Measurements from ENCODE around the gene PSMD1.

PSMD1 gene

GRCh38 chr2:231210782-231211181 is 154.1 kb downstream of the PSMD1 start:
- no peak for DNase-seq (ENCODE audit: low read depth)

- no peak for DNase-seq (ENCODE audit: low read depth)
Observed at GRCh38 chr2:231211486-231211885, 154.8 kb downstream of the PSMD1 start.

DNA sequence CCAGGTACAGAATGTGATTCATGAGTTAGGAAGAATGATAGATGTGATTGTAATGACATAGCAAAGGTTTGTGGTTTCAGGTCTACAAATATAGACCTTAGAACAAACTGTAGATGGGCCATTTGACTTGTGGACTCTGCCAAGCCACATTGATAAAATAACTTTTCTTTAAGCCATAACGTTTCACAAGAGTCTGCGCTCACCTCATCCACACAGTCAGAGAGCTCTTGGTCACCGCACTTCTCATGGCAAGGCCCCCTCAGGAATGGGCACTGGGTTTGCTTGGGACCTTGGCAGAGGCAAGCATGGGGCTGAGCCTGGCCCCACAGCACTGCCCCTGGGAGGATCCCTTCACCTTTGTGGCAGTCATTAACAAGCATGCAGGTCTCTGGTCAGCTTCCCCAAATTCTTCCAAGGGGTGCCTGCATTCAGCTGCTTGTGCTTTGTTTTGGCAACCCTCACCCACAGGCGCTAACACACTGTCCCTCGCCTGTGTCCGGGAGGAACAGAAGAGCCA is 155.7 kb downstream of the PSMD1 start:
- DNase-seq (ENCODE audit: low read depth), result no peak

DNA sequence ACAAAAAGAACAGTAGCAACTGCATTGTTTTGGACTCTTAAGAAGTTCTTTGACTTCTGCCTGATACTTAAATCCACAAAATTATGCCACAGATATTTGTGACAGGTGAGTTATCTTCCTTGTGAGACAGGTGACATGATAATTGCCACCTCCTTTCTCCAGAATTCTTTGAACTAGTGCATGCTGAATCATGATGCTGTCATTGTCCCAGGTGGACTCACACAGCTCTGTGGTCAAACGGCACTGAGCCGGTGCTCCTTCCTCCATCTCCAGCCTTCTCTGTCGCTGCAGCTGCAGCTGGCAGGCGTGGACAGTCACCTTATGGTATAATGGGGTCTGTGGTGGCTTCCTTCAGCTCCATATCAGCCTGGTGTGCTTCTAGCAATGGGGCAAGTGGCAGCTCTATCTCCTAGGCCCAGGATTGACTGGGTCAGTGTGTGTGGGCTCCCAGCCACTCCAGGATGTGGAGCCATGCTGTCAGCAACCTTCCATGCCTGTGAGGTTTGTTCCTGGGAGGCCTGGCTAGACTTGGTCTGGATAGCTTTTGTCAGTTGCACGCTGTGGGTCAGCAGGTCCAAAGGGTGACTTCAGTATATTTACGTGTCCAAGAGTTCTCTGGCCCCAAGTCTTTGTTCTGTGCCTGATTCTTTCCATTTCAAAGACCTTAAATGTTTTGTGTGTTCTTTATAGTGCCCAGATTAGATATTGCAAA is 157.4 kb downstream of the PSMD1 start:
- DNase-seq (ENCODE audit: low read depth), result no peak

DNA sequence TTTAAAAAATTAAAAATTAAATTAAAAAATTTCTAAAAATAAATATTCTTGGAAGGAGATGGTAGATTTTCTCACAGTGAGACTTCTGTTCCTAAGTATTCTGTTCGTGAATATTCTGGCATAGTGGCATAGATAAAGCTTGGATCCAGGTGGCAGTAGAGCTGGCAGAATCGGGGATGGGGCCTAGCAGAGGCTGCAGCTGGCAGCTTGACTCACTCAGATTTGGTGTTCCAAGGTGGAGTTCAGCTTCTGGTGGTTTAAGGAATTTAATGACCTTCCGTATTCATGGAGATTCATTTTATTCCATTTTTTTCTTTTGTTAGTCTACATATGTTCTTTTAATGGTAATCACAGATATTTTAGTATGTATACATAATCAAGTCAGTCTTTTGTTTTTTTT is 161.7 kb downstream of the PSMD1 start:
- no peak for DNase-seq (ENCODE audit: low read depth)

GRCh38 chr2:231219289-231219688 is 162.6 kb downstream of the PSMD1 start:
- DNase-seq (ENCODE audit: low read depth), result no peak

DNA sequence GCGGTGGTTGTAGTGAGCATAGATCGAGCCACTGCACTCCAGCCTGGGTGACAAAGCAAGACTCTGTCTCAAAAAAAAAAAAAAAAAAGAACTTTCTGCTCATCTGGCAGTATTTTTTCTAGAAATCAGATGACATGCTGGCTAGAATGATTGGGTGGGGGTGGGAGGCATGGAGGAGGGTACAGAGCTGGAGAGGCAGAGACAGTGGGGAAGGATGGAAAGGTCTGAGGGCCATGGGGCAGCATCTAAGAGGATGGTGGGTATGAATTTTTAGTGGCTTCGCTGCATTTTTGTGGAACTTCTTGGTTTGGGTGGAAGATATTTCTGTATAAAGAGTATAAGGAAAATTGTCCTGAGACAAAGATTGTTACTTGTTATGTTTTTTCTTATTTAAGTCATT is 165.1 kb downstream of the PSMD1 start:
- DNase-seq (ENCODE audit: low read depth), result no peak
